ENCODE data around the gene NUDT6. TPM values are rescaled to one million over a fixed set of nuclear protein-coding genes. Genes with fewer than 3 reads are reported as not detected.
"Not testable (repeated sequence)": the region's sequence is repeated elsewhere in the genome, so short reads cannot be mapped to it uniquely, and the experiment has no call there.

The NUDT6 gene
- total RNA-seq, 2 donors from 2014 or later = 0.82 to 1.1 TPM

DNA sequence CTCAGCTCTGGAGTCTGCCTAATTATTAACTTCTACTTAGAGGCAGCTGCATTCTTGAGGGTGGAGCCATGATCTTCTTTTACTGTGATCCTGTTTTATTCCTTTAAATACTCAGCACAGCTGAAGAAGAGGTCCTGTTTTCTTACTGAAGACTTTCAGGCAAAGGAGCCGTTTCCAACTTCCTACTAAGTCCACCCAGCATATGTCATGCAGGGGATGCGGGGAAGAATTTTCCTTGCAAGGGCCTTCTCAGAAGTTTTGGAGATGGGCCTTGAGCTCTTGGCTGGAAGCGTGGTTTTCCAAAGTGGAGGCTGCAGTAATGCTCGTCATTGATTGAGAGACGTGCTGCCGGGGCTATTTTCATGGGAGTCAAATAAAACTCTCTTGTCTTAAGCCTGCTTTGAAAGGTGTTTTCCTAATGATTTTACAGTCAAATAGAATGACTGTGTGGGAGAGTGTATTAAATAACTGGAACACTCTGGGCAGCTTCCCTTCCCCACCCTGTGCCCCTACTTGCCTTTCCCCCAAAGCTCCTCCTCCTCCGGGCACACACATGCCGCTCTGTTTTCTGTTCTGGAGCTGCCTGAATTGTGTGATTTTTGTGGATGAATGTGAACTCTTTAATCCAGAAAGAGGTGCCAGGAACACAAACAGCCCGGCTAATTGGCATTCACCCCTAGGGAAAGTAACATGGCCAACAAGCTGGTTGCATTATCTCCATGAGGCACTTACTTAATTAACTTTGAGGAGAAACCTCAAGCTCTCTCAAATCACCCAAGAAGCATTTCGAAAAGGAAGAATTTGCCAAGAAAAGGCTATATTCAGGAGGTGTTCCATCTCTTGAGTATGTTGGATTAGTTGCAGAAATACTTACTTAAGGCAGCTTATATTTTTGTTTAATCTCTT lies 67.7 kb downstream of the NUDT6 start:
- no peak for ATAC-seq
- Mint-ChIP-seq H3K4me1 (peaks cover 2% of the 10 kb centered on the region), H3K4me3 (no peak overlapping the region), H3K27me3 (peaks cover 26% of the 10 kb centered on the region), H3K27ac (no peak overlapping the region), H3K36me3 (ENCODE audit: low read depth) (no peaks in the 10 kb centered on the region)
- no peak for DNase-seq
- H3K9me3 ChIP-seq (ENCODE audit: control insufficient read depth, low read length, poor library complexity, severe bottlenecking) = no peaks in the 10 kb centered on the region

GRCh38 chr4:122851568-122851967 lies 70.8 kb downstream of the NUDT6 start:
- DNase-seq (no peak), ATAC-seq (no peak)
- Mint-ChIP-seq H3K27ac (no peak overlapping the region), H3K4me1 (peaks cover 2% of the 10 kb centered on the region), H3K4me3 (no peak overlapping the region), H3K36me3 (ENCODE audit: low read depth) (no peaks in the 10 kb centered on the region), H3K27me3 (peaks cover 21% of the 10 kb centered on the region)
- H3K9me3 ChIP-seq (ENCODE audit: control insufficient read depth, low read length, poor library complexity, severe bottlenecking) = no peaks in the 10 kb centered on the region

- H3K27me3 Mint-ChIP-seq = peaks cover 21% of the 10 kb centered on the region
- not testable (repeated sequence) for H3K9me3 ChIP-seq (ENCODE audit: control insufficient read depth, low read length, poor library complexity, severe bottlenecking); DNase-seq; H3K27ac Mint-ChIP-seq; ATAC-seq; H3K36me3 Mint-ChIP-seq (ENCODE audit: low read depth); H3K4me3 Mint-ChIP-seq; H3K4me1 Mint-ChIP-seq
These were observed 72.6 kb downstream of the NUDT6 start for GRCh38 chr4:122849789-122850188.

DNA sequence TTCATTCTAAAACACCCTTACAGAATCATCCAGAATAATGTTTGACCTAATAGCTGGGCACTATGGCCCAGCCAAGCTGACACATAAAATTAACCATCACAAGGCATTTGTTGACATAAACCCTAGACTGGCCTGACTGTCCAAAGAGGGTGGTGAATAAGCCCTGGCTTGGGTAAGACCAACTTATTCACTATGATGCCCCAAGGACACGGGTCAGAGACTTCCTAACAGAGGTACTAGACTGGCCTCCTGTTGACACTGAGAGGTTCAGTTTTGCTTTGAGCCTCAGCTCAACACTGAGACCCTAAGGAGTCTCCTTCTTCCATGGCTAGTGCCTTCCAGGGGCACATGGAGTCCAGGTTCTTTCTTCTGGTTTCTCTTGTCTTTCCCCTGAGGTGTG lies 74.5 kb downstream of the NUDT6 start:
- H3K9me3 ChIP-seq (ENCODE audit: control insufficient read depth, low read length, poor library complexity, severe bottlenecking) = no peaks in the 10 kb centered on the region
- H3K27ac Mint-ChIP-seq = no peak overlapping the region
- ATAC-seq (no peak), DNase-seq (no peak)
- no peaks in the 10 kb centered on the region for H3K4me1 Mint-ChIP-seq
- no peak overlapping the region for H3K4me3 Mint-ChIP-seq
- H3K27me3 Mint-ChIP-seq = peaks cover 25% of the 10 kb centered on the region
- H3K36me3 Mint-ChIP-seq (ENCODE audit: low read depth) = no peaks in the 10 kb centered on the region

GRCh38 chr4:122845760-122846159 lies 76.6 kb downstream of the NUDT6 start:
- ATAC-seq (no peak), DNase-seq (no peak)
- H3K27me3 Mint-ChIP-seq = peaks cover 12% of the 10 kb centered on the region
- no peak overlapping the region for H3K27ac Mint-ChIP-seq
- no peak overlapping the region for H3K4me3 Mint-ChIP-seq
- no peaks in the 10 kb centered on the region for H3K36me3 Mint-ChIP-seq (ENCODE audit: low read depth)
- H3K9me3 ChIP-seq (ENCODE audit: control insufficient read depth, low read length, poor library complexity, severe bottlenecking) = no peaks in the 10 kb centered on the region
- H3K4me1 Mint-ChIP-seq = no peaks in the 10 kb centered on the region

DNA sequence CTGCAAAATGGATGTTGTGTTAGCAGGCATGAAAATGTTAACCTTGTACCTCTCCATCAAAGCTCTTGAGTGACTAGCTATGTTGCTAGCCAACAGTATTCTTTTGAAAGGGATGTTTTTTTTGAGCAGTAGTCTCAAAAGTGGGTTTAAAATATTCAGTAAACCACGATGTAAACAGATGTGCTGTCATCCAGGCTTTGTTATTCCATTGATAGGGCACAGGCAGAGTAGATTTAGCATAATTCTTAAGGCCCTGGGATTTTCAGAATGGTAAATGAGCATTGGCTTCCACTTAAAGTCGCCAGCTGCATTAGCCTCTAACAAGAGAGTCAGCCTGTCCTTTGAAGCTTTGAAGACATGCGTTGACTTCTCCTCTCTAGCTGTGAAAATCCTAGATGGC lies 77.3 kb downstream of the NUDT6 start:
- H3K4me3 Mint-ChIP-seq = no peak overlapping the region
- H3K36me3 Mint-ChIP-seq (ENCODE audit: low read depth) = no peaks in the 10 kb centered on the region
- no peak for ATAC-seq
- H3K27ac Mint-ChIP-seq = no peak overlapping the region
- no peaks in the 10 kb centered on the region for H3K9me3 ChIP-seq (ENCODE audit: control insufficient read depth, low read length, poor library complexity, severe bottlenecking)
- H3K4me1 Mint-ChIP-seq = no peaks in the 10 kb centered on the region
- peaks cover 7% of the 10 kb centered on the region for H3K27me3 Mint-ChIP-seq
- no peak for DNase-seq

DNA sequence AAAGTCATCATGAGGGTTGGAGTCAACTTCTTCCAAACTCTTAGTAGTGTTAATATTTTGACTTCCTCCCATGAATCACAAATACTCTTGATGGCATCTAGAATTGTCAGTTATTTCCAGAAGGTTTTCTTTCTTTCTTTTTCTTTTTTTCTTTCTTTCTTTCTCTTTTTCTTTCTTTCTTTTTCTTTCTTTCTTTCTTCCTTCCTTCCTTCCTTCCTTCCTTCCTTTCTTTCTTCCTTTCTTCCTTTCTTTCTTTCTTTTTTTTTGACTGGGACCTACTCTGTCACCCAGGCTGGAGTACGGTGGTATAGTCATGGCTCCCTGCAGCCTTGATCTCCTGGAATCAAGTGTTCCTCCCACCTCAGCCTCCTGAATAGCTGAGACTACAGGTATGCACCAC lies 78.0 kb downstream of the NUDT6 start:
- not testable (repeated sequence) for DNase-seq; H3K9me3 ChIP-seq (ENCODE audit: control insufficient read depth, low read length, poor library complexity, severe bottlenecking); H3K36me3 Mint-ChIP-seq (ENCODE audit: low read depth); H3K4me3 Mint-ChIP-seq; H3K27ac Mint-ChIP-seq; H3K4me1 Mint-ChIP-seq; ATAC-seq
- H3K27me3 Mint-ChIP-seq = peaks cover 14% of the 10 kb centered on the region

- H3K27ac Mint-ChIP-seq = no peak overlapping the region
- H3K9me3 ChIP-seq (ENCODE audit: control insufficient read depth, low read length, poor library complexity, severe bottlenecking) = no peaks in the 10 kb centered on the region
- ATAC-seq (no peak), DNase-seq (no peak)
- no peaks in the 10 kb centered on the region for H3K4me1 Mint-ChIP-seq
- H3K36me3 Mint-ChIP-seq (ENCODE audit: low read depth) = no peaks in the 10 kb centered on the region
- no peak overlapping the region for H3K4me3 Mint-ChIP-seq
- peaks cover 20% of the 10 kb centered on the region for H3K27me3 Mint-ChIP-seq
These were observed 79.3 kb downstream of the NUDT6 start for GRCh38 chr4:122842984-122843531.

Other genes starting within 250 kb of the NUDT6 start
- 1 to 10 TPM; 1.4 to 1.6 TPM for gene BBS12, start 189.9 kb downstream of the NUDT6 start, total RNA-seq
- gene FGF2, start 95.8 kb downstream of the NUDT6 start, total RNA-seq = under 1 TPM in 1 of 2 donors, not detected in 1; 0.31 TPM

Data from T-helper 17 cell (primary cell).